ENCODE results near the gene CBLN3.

CBLN3 gene

DNA sequence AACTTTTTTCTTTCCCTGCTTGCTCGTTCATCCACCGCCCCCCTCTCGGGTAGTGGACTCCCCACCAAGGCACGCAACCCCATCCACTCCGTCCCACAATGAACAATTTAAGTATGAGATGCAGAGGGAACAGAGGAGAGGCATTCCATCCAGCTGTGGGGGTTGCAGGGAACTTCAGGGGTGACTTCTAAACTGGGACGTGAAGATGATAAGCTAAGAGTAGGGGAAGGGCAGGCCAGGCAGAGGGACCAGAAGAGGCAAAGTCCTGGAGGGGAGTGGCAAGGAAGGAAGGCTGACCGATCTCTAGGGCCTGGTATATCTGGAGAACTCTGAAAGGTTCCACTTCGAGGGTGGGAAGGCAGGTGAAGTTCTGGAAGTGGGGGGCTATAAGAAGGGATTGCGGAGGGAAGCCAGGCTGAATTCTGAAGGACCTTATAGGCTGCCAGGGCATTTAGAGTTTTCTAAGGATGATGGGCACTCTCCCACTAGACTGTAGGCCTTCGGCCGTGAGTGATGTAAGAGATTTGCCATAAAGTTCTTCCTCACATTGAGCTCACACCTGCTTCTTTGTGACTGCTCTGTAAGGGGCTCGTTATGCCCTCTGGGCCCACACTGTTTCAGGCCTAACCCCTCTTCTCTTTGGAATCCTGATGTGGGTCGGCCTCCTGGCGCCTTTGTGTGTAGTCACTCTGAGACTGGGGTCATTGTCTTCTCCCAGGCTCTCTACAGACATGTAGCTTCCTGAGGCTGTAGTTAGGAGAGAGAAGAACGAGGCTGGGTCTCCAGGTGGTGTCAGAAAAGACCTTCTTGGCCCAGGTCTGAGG is 49.3 kb downstream of the CBLN3 start:
- DNase-seq (ENCODE audit: low read depth), result no peak

DNA sequence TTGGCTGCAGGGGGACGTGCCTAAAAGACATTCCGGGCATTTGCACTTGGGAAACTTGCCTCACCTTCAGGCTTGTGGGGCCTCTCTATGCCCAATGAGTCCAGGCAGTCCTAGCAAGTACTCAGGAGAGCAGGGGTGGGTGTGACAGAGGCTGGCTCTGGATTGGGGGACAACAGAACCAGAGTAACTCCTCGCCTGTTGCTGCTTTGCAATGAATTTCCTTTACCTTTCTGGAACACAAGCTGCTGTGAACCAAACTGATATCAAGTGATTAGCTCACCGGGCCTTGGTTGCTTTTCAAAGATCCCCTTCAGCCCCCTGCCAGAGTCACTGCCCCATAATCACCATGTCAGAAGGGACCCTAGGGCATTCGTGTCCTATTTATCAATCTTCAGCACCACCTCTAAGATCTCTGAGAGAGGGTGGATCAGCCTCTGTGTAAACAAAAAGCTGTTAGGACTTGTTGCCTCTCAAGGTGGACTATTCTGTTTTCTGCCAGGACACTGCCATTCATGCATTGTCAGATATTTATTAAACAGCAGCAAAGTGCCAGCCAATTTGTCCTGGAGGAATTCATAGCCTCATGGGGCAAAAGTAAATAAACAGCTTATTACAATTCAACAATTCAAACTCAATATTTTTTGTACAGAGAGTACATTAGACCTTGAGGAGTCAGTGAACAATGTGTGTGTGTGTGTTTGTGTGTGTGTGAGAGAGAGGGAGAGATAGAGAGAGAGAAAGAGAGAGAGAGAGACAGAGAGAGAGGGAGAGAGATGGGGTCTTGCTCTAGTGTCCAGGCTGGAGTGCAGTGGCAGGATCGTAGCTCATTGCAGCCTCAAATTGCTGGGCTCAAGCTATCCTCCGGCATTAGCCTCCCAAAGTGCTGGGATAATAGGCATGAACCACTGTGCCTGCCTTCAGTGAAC is 50.2 kb downstream of the CBLN3 start:
- no peak for DNase-seq (ENCODE audit: low read depth)

DNA sequence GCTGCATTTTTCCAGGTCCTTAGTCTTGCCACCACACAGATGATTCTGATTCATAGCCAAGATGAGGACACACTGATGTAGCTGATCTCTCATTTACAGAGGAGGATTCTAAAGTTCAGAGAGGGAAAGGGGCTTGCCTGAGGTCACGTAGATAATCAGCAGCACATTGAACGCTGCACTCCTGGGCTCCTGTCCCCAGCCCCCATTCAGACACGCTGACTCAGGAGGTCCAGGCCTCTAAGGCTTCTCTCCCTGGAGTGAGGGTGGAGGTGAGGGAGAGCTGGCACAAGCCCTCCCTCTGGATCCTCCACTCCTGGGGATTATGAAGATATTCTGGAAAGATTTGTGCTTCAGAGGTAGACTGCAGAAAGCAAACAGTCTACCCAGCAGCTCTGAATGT is 51.1 kb downstream of the CBLN3 start:
- no peak for DNase-seq (ENCODE audit: low read depth)

DNA sequence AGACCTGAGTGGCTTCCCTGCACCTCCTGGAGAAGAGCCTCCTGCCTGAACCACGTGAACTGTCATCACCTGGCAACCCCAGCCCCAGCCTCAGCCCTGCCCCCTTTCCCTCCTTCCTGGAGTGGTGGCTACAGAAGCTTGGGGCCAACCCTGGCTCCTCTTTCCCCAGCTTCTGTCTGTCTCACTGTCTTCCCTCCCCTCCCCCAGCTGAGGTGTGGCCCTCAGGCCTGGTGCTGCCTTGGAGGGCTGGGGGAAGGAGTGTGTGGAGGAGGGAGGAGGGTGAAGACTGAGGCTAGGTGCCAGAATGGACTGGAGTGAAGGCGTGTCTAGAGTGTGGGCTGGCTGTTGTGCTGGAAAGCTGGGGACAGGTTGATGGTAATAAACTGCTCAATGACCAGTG is 51.8 kb downstream of the CBLN3 start:
- no peak for DNase-seq (ENCODE audit: low read depth)

DNA sequence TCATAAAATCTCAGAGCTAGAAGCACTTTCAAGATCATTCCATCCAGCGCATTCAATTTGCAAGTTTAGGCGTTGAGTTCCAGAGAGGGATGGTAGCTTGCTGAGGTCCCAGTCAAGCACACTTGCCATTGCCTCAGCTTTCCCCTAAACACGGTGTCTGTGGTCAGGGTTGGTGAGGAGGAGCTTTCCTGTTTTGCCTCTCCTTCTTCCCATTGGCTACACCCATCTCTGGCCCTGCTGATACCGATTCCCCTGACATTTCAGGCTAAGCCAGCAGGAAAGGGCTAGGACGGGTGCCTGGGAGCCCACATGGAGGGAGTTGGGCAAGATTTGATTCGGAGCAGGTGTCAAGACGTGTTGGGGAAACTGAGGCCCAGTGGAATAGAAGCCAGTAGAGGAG is 52.3 kb downstream of the CBLN3 start:
- no peak for DNase-seq (ENCODE audit: low read depth)
